GM12892 (cell line): ENCODE data around the gene RPS6KA1.

Experiments used
- DNase-seq: peaks from one replicate; pipeline ENCODE4 v3.0.0; 2011; ENCODE audit not compliant: insufficient read length
- FAIRE-seq: peaks from 2 replicates; lab custom pipeline; 2011; peaks lifted over from hg19 to GRCh38; lab: Jason Lieb, UNC
- POLR2A ChIP-seq: IDR thresholded peaks from 2 replicates; pipeline ENCODE4 v1.6.1; 2011; ENCODE audit warnings: low read depth, low read length, control low read depth
- POLR2AphosphoS5 ChIP-seq: IDR thresholded peaks from 2 replicates; pipeline ENCODE4 v1.6.1; 2011; ENCODE audit warnings: low read depth, low read length, control low read depth
- TAF1 ChIP-seq: IDR thresholded peaks from 2 replicates; pipeline ENCODE4 v1.6.1; 2011; ENCODE audit warnings: low read depth, mild to moderate bottlenecking, control low read depth, low read length, borderline replicate concordance

The RPS6KA1 gene

GRCh38 chr1:26543462-26543861 lies 13.9 kb downstream of the RPS6KA1 start:
- DNase-seq (no peak), FAIRE-seq (no peak)
- no peak for TF ChIP-seq POLR2A
- no peak for TF ChIP-seq TAF1
- no peak for TF ChIP-seq POLR2AphosphoS5

- no peak for DNase-seq
- no peak for FAIRE-seq
- TF ChIP-seq TAF1 (no peak), POLR2AphosphoS5 (no peak), POLR2A (no peak)
Observed at GRCh38 chr1:26544126-26544525, 14.6 kb downstream of the RPS6KA1 start.

- DNase-seq (no peak), FAIRE-seq (peak; percentile 9)
- TF ChIP-seq POLR2AphosphoS5 (no peak), TAF1 (no peak), POLR2A (no peak)
Observed at GRCh38 chr1:26545969-26546323, 16.4 kb downstream of the RPS6KA1 start.

DNA sequence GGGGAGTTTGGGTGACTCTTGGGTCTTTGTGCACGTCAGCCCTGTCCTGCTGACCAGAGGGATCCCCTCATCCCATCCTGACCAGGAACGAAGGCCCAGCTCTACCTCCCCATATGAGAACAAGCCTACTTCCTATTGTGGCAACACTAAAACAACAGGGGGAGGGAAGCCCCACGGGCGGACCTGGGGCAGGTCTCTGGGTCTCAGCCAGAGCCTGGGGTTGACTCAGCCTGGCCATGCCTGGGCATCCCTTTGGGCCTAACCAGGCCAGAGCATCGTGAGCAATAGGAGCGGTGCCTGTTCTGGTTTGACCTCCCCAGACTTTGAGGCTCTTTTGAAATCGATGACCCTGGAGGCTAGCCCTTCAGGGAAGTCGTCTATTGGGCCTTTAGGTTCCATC lies 16.8 kb downstream of the RPS6KA1 start:
- TF ChIP-seq TAF1 = no peak
- no peak for TF ChIP-seq POLR2A
- TF ChIP-seq POLR2AphosphoS5 = no peak
- FAIRE-seq (no peak), DNase-seq (no peak)

GRCh38 chr1:26546819-26547218 lies 17.3 kb downstream of the RPS6KA1 start:
- no peak for TF ChIP-seq TAF1
- TF ChIP-seq POLR2A = no peak
- no peak for TF ChIP-seq POLR2AphosphoS5
- DNase-seq = no peak
- FAIRE-seq = no peak

GRCh38 chr1:26548841-26549240 lies 19.3 kb downstream of the RPS6KA1 start:
- FAIRE-seq (no peak), DNase-seq (no peak)
- TF ChIP-seq POLR2AphosphoS5 (no peak), POLR2A (no peak), TAF1 (no peak)

GRCh38 chr1:26550946-26551345 lies 21.4 kb downstream of the RPS6KA1 start:
- DNase-seq (no peak), FAIRE-seq (no peak)
- TF ChIP-seq TAF1 (no peak), POLR2AphosphoS5 (no peak), POLR2A (no peak)

DNA sequence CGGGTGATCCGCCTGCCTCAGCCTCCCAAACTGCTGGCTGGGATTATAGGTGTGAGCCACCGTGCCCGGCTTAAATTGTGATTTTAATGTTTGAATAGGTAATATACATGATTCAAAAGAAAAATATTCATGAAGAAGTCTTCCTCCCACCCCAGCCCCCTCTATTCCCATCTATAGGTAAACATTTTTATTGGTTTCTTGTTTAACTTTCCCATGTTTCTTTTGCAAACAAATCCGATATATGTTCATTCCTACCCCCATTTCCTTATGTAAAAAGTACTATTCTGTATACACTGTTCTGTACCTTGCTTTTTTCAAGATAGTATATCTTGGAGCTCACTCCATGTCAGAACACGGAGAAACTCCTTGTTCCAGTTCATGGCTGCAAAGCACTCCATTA lies 23.2 kb downstream of the RPS6KA1 start:
- FAIRE-seq (no peak), DNase-seq (no peak)
- TF ChIP-seq TAF1 = no peak
- no peak for TF ChIP-seq POLR2AphosphoS5
- TF ChIP-seq POLR2A = no peak

- no peak for FAIRE-seq
- DNase-seq = no peak
- TF ChIP-seq TAF1 (no peak), POLR2A (no peak), POLR2AphosphoS5 (no peak)
Observed at GRCh38 chr1:26553942-26554682, 24.6 kb downstream of the RPS6KA1 start.

DNA sequence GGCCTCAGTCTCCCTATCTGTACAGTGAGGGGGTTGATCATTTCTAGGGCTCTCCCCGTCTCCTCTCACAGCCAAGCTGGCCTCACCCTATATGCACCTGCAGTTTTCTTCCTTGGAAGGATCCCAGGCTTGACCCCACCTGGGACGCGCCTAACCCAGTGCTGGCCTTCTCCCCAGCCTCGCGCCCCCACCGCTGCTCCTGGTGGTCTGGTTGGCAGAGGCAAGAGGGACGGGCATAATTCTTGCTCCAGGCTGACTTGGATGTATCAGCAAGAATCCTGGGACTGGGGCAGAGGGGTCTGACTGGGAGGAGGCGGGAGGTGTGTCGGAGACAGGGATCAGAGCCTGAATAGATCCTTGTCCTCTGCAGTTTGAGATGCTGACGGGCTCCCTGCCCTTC lies 25.2 kb downstream of the RPS6KA1 start:
- DNase-seq = no peak
- no peak for FAIRE-seq
- TF ChIP-seq TAF1 (no peak), POLR2A (no peak), POLR2AphosphoS5 (no peak)

- FAIRE-seq (no peak), DNase-seq (no peak)
- no peak for TF ChIP-seq POLR2A
- no peak for TF ChIP-seq TAF1
- TF ChIP-seq POLR2AphosphoS5 = no peak
Observed at GRCh38 chr1:26555550-26555981, 26.0 kb downstream of the RPS6KA1 start.

DNA sequence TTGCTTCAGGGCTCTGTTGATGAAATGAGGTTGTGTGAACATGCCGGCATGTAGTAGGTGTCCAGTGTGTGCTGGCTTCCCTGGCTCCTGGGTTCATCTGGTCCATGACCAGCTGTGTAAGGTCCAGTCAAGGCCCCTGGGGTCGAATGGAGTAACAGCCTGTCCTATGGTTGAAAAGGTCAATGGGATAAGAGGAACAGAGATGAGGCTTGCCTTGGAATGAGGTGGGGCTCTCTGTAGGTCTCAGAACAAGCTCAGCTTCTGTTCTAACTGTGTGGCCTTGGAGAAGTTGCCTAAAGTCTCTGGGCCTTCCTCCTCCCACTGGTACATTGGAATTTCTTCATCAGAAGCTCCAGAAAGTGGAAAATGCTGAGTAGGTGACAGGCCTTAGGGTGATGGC lies 26.6 kb downstream of the RPS6KA1 start:
- TF ChIP-seq TAF1 = no peak
- no peak for TF ChIP-seq POLR2AphosphoS5
- TF ChIP-seq POLR2A = no peak
- FAIRE-seq = no peak
- no peak for DNase-seq
